Ishikawa (cell line): Measurements from ENCODE around the gene KCND3.

Experiments used
- CEBPB ChIP-seq: IDR thresholded peaks from 2 replicates; pipeline ENCODE4 v1.6.1; 2012
- CREB1 ChIP-seq: IDR thresholded peaks from 2 replicates; pipeline ENCODE4 v1.6.1; 2012; ENCODE audit warnings: low read depth
- EGR1 ChIP-seq: IDR thresholded peaks from 2 replicates; pipeline ENCODE4 v1.6.1; 2012
- EP300 ChIP-seq: IDR thresholded peaks from 2 replicates; pipeline ENCODE4 v1.6.1; 2012; ENCODE audit warnings: borderline replicate concordance
- FOXM1 ChIP-seq: IDR thresholded peaks from 2 replicates; pipeline ENCODE4 v1.6.1; 2012; ENCODE audit warnings: low read depth, borderline replicate concordance
- NFIC ChIP-seq: IDR thresholded peaks from 2 replicates; pipeline ENCODE4 v1.6.1; 2012
- RAD21 ChIP-seq: IDR thresholded peaks from 2 replicates; pipeline ENCODE4 v1.6.1; 2012; ENCODE audit warnings: low read depth
- TAF1 ChIP-seq: IDR thresholded peaks from 2 replicates; pipeline ENCODE4 v1.6.1; 2012; ENCODE audit warnings: low read depth, mild to moderate bottlenecking
- TCF12 ChIP-seq: IDR thresholded peaks from 2 replicates; pipeline ENCODE4 v1.6.1; 2012; ENCODE audit warnings: low read depth
- TEAD4 ChIP-seq: IDR thresholded peaks from 2 replicates; pipeline ENCODE4 v1.6.1; 2012
- YY1 ChIP-seq: IDR thresholded peaks from 2 replicates; pipeline ENCODE4 v1.6.1; 2012; ENCODE audit warnings: low read depth
- ZBTB7A ChIP-seq: IDR thresholded peaks from 2 replicates; pipeline ENCODE4 v1.6.1; 2012; ENCODE audit warnings: low read depth
- TF ChIP-seq, protein P1 (sequence below): IDR thresholded peaks from 2 replicates; pipeline ENCODE4 v1.6.1; 2012
- TF ChIP-seq, protein P2 (sequence below): IDR thresholded peaks from 2 replicates; pipeline ENCODE4 v1.6.1; 2012; ENCODE audit warnings: low read depth, mild to moderate bottlenecking
- TF ChIP-seq, protein P3 (sequence below): IDR thresholded peaks from 2 replicates; pipeline ENCODE4 v1.6.1; 2012

Gene KCND3

DNA sequence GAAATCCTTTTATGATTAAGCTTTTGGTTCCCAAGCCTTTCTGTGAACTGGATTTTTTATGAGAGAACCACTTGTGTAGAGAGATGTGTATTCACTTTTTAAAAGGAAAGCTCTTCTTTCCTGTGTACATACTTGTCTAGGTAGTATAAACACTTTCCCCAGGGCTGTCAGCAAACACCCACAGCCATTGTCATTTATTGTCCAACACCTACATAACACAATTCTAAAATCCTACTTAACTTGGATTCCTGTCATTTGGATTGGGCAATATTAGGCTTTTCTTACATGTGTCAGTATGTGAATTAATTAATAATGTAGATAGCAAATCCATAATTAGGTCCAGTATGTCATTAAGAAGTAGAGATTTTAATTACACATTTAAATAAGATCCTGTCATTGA, 221.4 kb downstream of the KCND3 start:
- TF ChIP-seq CEBPB = no peak
- TF ChIP-seq YY1 = no peak
- TF ChIP-seq TAF1 = no peak
- no peak for TF ChIP-seq TEAD4

DNA sequence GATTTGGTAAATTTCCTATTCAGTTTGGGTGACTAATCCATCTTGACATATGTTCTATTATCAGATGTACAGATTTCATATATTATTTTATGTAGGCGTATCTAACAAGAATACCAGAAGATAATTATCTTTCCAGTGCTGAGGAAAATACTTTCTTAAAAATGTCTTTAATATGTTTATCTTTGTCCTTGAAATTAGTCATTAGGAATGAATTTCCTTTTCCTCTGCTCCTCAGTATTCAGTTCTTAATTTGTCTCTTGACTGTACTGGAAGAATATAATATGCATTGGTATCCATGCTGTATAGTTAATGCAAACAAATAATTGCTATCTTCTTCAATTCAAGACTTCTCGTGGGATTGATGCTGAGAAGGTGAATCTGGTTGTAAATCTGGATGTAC, 227.1 kb downstream of the KCND3 start:
- TF ChIP-seq TEAD4 = no peak
- no peak for TF ChIP-seq CREB1
- no peak for TF ChIP-seq RAD21
- TF ChIP-seq TAF1 = no peak
- no peak for TF ChIP-seq EP300
- no peak for TF ChIP-seq YY1
- TF ChIP-seq TCF12 = no peak
- TF ChIP-seq, protein P1, sequence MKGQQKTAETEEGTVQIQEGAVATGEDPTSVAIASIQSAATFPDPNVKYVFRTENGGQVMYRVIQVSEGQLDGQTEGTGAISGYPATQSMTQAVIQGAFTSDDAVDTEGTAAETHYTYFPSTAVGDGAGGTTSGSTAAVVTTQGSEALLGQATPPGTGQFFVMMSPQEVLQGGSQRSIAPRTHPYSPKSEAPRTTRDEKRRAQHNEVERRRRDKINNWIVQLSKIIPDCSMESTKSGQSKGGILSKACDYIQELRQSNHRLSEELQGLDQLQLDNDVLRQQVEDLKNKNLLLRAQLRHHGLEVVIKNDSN = no peak
- TF ChIP-seq, protein P2, sequence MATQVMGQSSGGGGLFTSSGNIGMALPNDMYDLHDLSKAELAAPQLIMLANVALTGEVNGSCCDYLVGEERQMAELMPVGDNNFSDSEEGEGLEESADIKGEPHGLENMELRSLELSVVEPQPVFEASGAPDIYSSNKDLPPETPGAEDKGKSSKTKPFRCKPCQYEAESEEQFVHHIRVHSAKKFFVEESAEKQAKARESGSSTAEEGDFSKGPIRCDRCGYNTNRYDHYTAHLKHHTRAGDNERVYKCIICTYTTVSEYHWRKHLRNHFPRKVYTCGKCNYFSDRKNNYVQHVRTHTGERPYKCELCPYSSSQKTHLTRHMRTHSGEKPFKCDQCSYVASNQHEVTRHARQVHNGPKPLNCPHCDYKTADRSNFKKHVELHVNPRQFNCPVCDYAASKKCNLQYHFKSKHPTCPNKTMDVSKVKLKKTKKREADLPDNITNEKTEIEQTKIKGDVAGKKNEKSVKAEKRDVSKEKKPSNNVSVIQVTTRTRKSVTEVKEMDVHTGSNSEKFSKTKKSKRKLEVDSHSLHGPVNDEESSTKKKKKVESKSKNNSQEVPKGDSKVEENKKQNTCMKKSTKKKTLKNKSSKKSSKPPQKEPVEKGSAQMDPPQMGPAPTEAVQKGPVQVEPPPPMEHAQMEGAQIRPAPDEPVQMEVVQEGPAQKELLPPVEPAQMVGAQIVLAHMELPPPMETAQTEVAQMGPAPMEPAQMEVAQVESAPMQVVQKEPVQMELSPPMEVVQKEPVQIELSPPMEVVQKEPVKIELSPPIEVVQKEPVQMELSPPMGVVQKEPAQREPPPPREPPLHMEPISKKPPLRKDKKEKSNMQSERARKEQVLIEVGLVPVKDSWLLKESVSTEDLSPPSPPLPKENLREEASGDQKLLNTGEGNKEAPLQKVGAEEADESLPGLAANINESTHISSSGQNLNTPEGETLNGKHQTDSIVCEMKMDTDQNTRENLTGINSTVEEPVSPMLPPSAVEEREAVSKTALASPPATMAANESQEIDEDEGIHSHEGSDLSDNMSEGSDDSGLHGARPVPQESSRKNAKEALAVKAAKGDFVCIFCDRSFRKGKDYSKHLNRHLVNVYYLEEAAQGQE = no peak
- TF ChIP-seq EGR1 = no peak

DNA sequence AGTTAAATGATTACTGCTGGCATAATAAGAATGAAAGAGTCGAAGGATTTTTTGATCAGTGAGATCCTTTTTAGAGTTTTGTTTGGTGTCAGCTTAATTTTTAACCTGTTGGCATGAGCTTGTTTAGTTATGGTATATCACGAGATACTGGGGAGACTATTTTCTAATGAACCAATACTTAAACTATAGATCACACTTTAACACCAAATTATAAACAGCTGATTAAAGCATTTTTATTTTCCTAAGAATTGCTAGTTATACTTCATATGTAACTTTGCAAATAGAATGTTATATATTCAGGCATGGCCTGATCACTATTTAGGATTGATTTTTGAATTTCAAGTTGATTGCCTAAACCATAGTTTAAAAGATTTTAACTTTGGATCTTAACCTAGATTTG, 227.8 kb downstream of the KCND3 start:
- TF ChIP-seq, protein P1 = no peak
- TF ChIP-seq, protein P3, sequence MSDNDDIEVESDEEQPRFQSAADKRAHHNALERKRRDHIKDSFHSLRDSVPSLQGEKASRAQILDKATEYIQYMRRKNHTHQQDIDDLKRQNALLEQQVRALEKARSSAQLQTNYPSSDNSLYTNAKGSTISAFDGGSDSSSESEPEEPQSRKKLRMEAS = no peak
- no peak for TF ChIP-seq EP300
- no peak for TF ChIP-seq ZBTB7A
- no peak for TF ChIP-seq YY1
- TF ChIP-seq TEAD4 = no peak
- TF ChIP-seq FOXM1 = no peak
- TF ChIP-seq CREB1 = no peak
- TF ChIP-seq TAF1 = no peak
- no peak for TF ChIP-seq TCF12
- TF ChIP-seq CEBPB = no peak
- no peak for TF ChIP-seq RAD21
- no peak for TF ChIP-seq NFIC
- TF ChIP-seq EGR1 = no peak

DNA sequence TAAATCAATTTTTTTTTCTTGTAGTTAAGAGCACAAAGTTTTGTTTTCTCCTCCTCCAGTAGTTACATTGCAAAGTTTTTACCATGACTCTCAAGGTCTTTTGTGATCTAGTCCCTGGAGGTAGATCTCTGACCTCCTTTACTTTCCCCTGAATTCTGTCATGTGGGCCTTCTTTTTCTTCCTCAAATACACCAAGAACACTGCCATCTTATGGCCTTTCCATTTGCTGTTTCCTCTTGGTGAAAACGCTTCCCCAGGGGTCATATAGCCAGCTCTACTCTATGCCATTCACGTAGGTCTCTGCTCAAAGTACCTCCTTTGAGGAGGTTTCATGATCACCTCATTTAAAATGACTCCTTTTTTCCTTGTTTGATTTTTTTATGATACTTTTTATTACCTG, 231.1 kb downstream of the KCND3 start:
- TF ChIP-seq, protein P2 = no peak
- TF ChIP-seq CREB1 (no peak), YY1 (no peak), ZBTB7A (no peak), RAD21 (no peak), NFIC (no peak), EGR1 (no peak), FOXM1 (no peak), EP300 (no peak)
- TF ChIP-seq, protein P1 = no peak

DNA sequence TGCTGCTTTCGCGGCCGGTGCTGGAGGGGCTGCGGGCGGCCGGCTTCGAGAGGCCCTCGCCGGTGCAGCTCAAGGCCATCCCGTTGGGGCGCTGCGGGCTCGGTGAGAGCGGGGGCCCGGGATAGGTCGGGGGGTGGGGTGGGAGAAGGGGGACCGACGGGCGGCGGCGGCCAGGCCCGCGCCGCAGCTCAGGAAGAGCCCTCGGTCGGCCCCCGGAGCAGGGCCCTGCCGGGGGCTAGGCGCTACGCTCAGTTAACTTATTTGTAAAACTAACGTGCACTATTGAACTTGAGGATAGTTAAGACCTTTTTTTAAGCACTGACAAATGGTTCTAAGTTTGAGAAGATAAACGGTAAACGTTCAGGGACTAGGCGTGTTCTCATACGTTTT, 233.3 kb downstream of the KCND3 start:
- TF ChIP-seq TAF1 (peak; percentile 18), NFIC (no peak)

DNA sequence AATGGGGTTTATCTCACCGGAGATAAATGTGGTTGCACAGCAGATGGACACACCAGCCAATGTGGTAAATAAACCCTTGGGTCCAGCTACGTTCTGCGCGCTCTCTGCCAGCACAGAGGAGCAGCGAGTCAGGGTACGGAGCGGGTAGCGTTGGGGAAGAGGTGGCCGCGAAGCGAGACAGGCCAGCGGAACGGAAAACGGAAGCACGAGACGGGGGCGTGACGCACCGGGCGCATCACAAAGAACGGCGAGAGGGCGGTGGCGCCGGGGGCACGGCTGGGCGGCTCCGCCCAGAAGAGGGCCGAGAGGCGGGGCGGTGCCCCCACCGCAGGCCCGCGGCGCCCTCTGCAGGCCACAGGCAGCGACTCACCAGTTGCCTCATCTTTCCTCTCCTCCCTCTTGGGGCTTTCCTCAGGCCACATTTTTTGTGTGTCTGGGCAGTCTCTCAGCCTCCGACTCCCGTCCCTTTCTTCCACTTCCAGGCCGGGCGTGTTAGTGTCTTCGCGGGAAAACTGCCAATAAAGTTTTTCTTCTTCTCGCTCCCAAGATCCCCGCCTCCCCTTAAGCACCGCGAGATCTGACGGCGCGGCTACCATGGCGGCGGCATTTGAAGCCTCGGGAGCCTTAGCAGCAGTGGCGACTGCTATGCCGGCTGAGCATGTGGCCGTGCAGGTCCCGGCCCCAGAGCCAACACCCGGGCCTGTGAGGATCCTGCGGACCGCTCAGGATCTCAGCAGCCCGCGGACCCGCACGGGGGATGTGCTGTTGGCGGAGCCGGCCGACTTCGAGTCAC, 233.9 kb downstream of the KCND3 start, which contains the start of gene DDX20:
Gene DDX20, plus strand, starts transcription at position 571 of the 793 bp plus-strand sequence. Its CDS starts 24 bp downstream, at position 595.
- TF ChIP-seq, protein P1 = peak; percentile 34
- TF ChIP-seq TEAD4 = no peak
- peak; percentile 60 for TF ChIP-seq TCF12
- TF ChIP-seq NFIC = peak; percentile 53
- no peak; the same call in none of the 2 replicates for TF ChIP-seq CREB1
- TF ChIP-seq TAF1 = peak; percentile 96
- TF ChIP-seq YY1 = peak; percentile 91
- no peak for TF ChIP-seq EGR1
- TF ChIP-seq RAD21 = peak; percentile 62
- peak; percentile 16; the same call in 1 of the 2 replicates for TF ChIP-seq FOXM1
- no peak for TF ChIP-seq ZBTB7A
- TF ChIP-seq, protein P3 = peak; percentile 90
- TF ChIP-seq, protein P2 = no peak
- TF ChIP-seq EP300 = peak; percentile 23; the same call in 1 of the 2 replicates
- TF ChIP-seq CEBPB = peak; percentile 54; the same call in 1 of the 2 replicates
